HFF-Myc (cell line): Measurements from ENCODE around the gene INPP5A.

Experiments used
- DNase-seq: peaks from one replicate; pipeline ENCODE4 v3.0.0-alpha.2; 2011; ENCODE audit warnings: low read depth; ENCODE audit errors: extremely low read depth
- H3K4me3 ChIP-seq: replicated peaks from 2 replicates; pipeline ENCODE4 v1.5.1; 2011; ENCODE audit warnings: low read depth, mild to moderate bottlenecking, control low read depth, low read length
- CTCF ChIP-seq: IDR thresholded peaks from 2 replicates; pipeline ENCODE4 v1.5.1; 2012; ENCODE audit warnings: mild to moderate bottlenecking, low read depth, low read length, control low read depth; ENCODE audit errors: missing control alignments

INPP5A gene

GRCh38 chr10:132582137-132582536 is 44.5 kb downstream of the INPP5A start:
- no peak for TF ChIP-seq CTCF
- no peak for DNase-seq
- no peak overlapping the region for H3K4me3 ChIP-seq

- no peak for DNase-seq
- no peak for TF ChIP-seq CTCF
- no peak overlapping the region for H3K4me3 ChIP-seq
Measured at GRCh38 chr10:132582771-132583170, 45.2 kb downstream of the INPP5A start.

GRCh38 chr10:132583456-132583855 is 45.9 kb downstream of the INPP5A start:
- DNase-seq: no peak
- H3K4me3 ChIP-seq: no peak overlapping the region
- TF ChIP-seq CTCF: no peak

- no peak for TF ChIP-seq CTCF
- no peak overlapping the region for H3K4me3 ChIP-seq
- no peak for DNase-seq
Measured at GRCh38 chr10:132584081-132584480, 46.5 kb downstream of the INPP5A start.

GRCh38 chr10:132585732-132586722 is 48.4 kb downstream of the INPP5A start:
- H3K4me3 ChIP-seq: no peak overlapping the region
- no peak for TF ChIP-seq CTCF
- DNase-seq: no peak

GRCh38 chr10:132586739-132587138 is 49.2 kb downstream of the INPP5A start:
- no peak for TF ChIP-seq CTCF
- no peak overlapping the region for H3K4me3 ChIP-seq
- no peak for DNase-seq

GRCh38 chr10:132587175-132587574 is 49.6 kb downstream of the INPP5A start:
- TF ChIP-seq CTCF: no peak
- DNase-seq: no peak
- H3K4me3 ChIP-seq: no peak overlapping the region
